ENCODE results near the gene SRMS.
"Not testable (repeated sequence)": the region's sequence is repeated elsewhere in the genome, so short reads cannot be mapped to it uniquely, and the experiment has no call there.

Gene SRMS

GRCh38 chr20:63519668-63520503, 27.7 kb downstream of the SRMS start:
- no peak for FAIRE-seq

- no peak for FAIRE-seq
Measured at GRCh38 chr20:63518946-63519667, 28.4 kb downstream of the SRMS start.

GRCh38 chr20:63518351-63518861, 29.1 kb downstream of the SRMS start:
- FAIRE-seq = no peak

- FAIRE-seq = no peak
Measured at GRCh38 chr20:63517376-63518309, 29.9 kb downstream of the SRMS start.

- FAIRE-seq = not testable (repeated sequence)
Measured at GRCh38 chr20:63514520-63514919, 33.0 kb downstream of the SRMS start.

- no peak for FAIRE-seq
Measured at GRCh38 chr20:63513207-63513606, 34.3 kb downstream of the SRMS start.

- no peak for FAIRE-seq
Measured at GRCh38 chr20:63509088-63509564, 38.4 kb downstream of the SRMS start.

GRCh38 chr20:63508072-63508768, 39.3 kb downstream of the SRMS start:
- FAIRE-seq = no peak

GRCh38 chr20:63507083-63507743, 40.3 kb downstream of the SRMS start:
- FAIRE-seq = no peak

GRCh38 chr20:63505723-63506122, 41.8 kb downstream of the SRMS start:
- FAIRE-seq = no peak

GRCh38 chr20:63505281-63505680, 42.3 kb downstream of the SRMS start:
- no peak for FAIRE-seq

- no peak for FAIRE-seq
Measured at GRCh38 chr20:63504642-63505041, 42.9 kb downstream of the SRMS start.

GRCh38 chr20:63503524-63503923, 44.0 kb downstream of the SRMS start:
- no peak for FAIRE-seq

GRCh38 chr20:63502671-63503172, 44.8 kb downstream of the SRMS start:
- no peak for FAIRE-seq

- FAIRE-seq = no peak
Measured at GRCh38 chr20:63501818-63502670, 45.5 kb downstream of the SRMS start.

- no peak for FAIRE-seq
Measured at GRCh38 chr20:63500902-63501817, 46.4 kb downstream of the SRMS start.

GRCh38 chr20:63500151-63500901, 47.2 kb downstream of the SRMS start:
- FAIRE-seq = no peak

- FAIRE-seq = no peak
Measured at GRCh38 chr20:63499338-63499969, 48.1 kb downstream of the SRMS start.
